IPS-18c (cell line): ENCODE measurements around the gene CYYR1.
"Not testable (repeated sequence)": the region's sequence is repeated elsewhere in the genome, so short reads cannot be mapped to it uniquely, and the experiment has no call there.

Experiments
- H3K4me3 ChIP-seq: 2 replicates; pipeline ENCODE4 v1.7.0; 2013; ENCODE audit warnings: low read depth, mild to moderate bottlenecking, low read length, moderate library complexity; ENCODE audit not compliant: insufficient read depth
- H3K9me3 ChIP-seq: one replicate; pipeline ENCODE4 v1.6.1; 2013; ENCODE audit warnings: mild to moderate bottlenecking, low read length, moderate library complexity; ENCODE audit not compliant: control insufficient read depth, insufficient read depth

CYYR1 gene

GRCh38 chr21:26460621-26461020, 112.5 kb downstream of the CYYR1 start:
- no peaks in the 10 kb centered on the region for H3K9me3 ChIP-seq

GRCh38 chr21:26458854-26459253, 114.2 kb downstream of the CYYR1 start:
- H3K4me3 ChIP-seq, H3K9me3 ChIP-seq: not testable (repeated sequence)

More at GRCh38 chr21:26460621-26461020, 112.5 kb downstream of the CYYR1 start:
- H3K4me3 ChIP-seq: no peak overlapping the region

- H3K4me3 ChIP-seq: no peak overlapping the region
- no peaks in the 10 kb centered on the region for H3K9me3 ChIP-seq
Measured at GRCh38 chr21:26457817-26458216, 115.3 kb downstream of the CYYR1 start.

GRCh38 chr21:26453267-26453666, 119.8 kb downstream of the CYYR1 start:
- Histone ChIP-seq H3K4me3 (no peak overlapping the region), H3K9me3 (no peaks in the 10 kb centered on the region)

- no peak overlapping the region for H3K4me3 ChIP-seq
- no peaks in the 10 kb centered on the region for H3K9me3 ChIP-seq
Measured at GRCh38 chr21:26451081-26451740, 121.9 kb downstream of the CYYR1 start.

GRCh38 chr21:26449161-26449560, 123.9 kb downstream of the CYYR1 start:
- Histone ChIP-seq H3K4me3 (no peak overlapping the region), H3K9me3 (no peaks in the 10 kb centered on the region)

- no peak overlapping the region for H3K4me3 ChIP-seq
- H3K9me3 ChIP-seq: no peaks in the 10 kb centered on the region
Measured at GRCh38 chr21:26448751-26449150, 124.3 kb downstream of the CYYR1 start.

- Histone ChIP-seq H3K4me3 (no peak overlapping the region), H3K9me3 (no peaks in the 10 kb centered on the region)
Measured at GRCh38 chr21:26447932-26448475, 125.1 kb downstream of the CYYR1 start.

- Histone ChIP-seq H3K4me3 (no peak overlapping the region), H3K9me3 (peaks cover 2% of the 10 kb centered on the region)
Measured at GRCh38 chr21:26445440-26445839, 127.6 kb downstream of the CYYR1 start.

- Histone ChIP-seq H3K4me3 (no peak overlapping the region), H3K9me3 (peaks cover 2% of the 10 kb centered on the region)
Measured at GRCh38 chr21:26444646-26445045, 128.4 kb downstream of the CYYR1 start.

- H3K4me3 ChIP-seq: no peak overlapping the region
- H3K9me3 ChIP-seq: peaks cover 2% of the 10 kb centered on the region
Measured at GRCh38 chr21:26443867-26444266, 129.2 kb downstream of the CYYR1 start.

GRCh38 chr21:26443291-26443690, 129.8 kb downstream of the CYYR1 start:
- Histone ChIP-seq H3K4me3 (no peak overlapping the region), H3K9me3 (peaks cover 2% of the 10 kb centered on the region)

- peaks cover 2% of the 10 kb centered on the region for H3K9me3 ChIP-seq
- no peak overlapping the region for H3K4me3 ChIP-seq
Measured at GRCh38 chr21:26441149-26441548, 131.9 kb downstream of the CYYR1 start.

GRCh38 chr21:26438976-26439375, 134.1 kb downstream of the CYYR1 start:
- H3K4me3 ChIP-seq: no peak overlapping the region
- H3K9me3 ChIP-seq: peaks cover 2% of the 10 kb centered on the region

GRCh38 chr21:26437326-26438009, 135.6 kb downstream of the CYYR1 start:
- Histone ChIP-seq H3K9me3 (peaks cover 2% of the 10 kb centered on the region), H3K4me3 (no peak overlapping the region)

GRCh38 chr21:26433386-26433785, 139.7 kb downstream of the CYYR1 start:
- Histone ChIP-seq H3K9me3 (no peaks in the 10 kb centered on the region), H3K4me3 (no peak overlapping the region)

GRCh38 chr21:26432410-26432809, 140.7 kb downstream of the CYYR1 start:
- Histone ChIP-seq H3K9me3 (no peaks in the 10 kb centered on the region), H3K4me3 (no peak overlapping the region)

GRCh38 chr21:26425576-26425975, 147.5 kb downstream of the CYYR1 start:
- Histone ChIP-seq H3K9me3 (no peaks in the 10 kb centered on the region), H3K4me3 (no peak overlapping the region)
